Measurements from ENCODE around the gene ZNF493. TPM values are rescaled to one million over a fixed set of nuclear protein-coding genes. Genes with fewer than 3 reads are reported as not detected.

The ZNF493 gene
- 1 to 10 TPM; 3.2 to 4.5 (median 3.7) TPM for polyA plus RNA-seq

DNA sequence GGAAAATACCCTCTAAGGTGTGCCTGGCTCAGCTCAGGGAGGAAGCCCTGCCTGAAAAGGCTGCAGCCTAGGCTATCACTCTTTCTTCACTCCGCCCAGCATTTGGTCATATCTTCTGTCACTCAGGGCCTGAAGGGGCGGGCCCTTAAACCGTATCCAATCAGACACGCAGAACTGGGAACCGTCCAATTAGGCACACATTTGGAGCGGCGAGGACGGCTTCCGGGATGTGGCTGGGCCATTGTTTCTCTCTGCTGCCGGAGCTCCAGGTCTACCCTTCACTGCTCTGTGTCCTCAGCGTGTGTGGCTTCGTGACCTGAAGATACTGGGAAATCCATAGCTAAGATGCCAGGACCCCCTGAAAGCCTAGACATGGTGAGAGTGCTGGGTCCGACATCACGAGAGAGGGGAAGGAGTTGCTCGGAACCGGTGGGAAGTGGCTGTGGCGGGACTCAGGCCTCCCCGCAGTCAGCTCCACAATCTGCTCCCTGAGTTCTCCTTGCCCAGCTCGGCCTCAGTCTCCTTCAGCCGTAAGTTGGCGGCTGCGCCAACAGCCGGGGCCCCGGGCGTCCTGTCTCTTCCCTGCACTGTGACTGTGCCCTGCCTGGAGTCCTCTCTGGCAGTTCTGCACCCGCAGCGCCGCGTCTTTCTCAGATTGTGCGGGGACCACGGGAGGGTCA lies at the start of gene ZNF493:
Gene ZNF493, plus strand, starts transcription at position 241 of the 680 bp plus-strand sequence. Its CDS starts 105 bp downstream, at position 346.
- H3K27ac ChIP-seq (ENCODE audit: low read depth, low read length), result no peak within 1 kb of the TSS
- WGBS, 3 donors, result 0% methylated on average over 31 of the region's 31 CpGs

DNA sequence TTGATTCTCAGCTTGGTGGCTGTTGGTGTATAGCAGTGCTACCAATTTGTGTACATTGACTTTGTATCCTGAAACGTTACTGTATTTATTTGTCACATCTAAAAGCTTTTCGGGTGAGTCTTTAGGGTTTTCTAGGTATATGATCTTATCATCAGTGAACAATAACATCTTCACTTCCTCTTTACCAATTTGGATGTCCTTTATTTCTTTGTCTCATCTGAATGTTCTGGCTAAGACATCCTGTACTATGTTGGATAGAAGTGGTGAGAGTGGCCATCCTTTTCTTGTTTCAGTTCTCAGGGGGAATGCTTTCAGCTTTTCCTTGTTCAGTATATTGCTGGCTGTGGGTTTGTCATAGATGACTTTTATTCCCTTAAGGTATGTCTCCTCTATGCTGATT lies 44.1 kb upstream of the ZNF493 start:
- 38 to 73% (median 59%) methylated on average over 2 of the region's 2 CpGs for WGBS, 3 donors
- no peak overlapping the region for H3K27ac ChIP-seq (ENCODE audit: low read depth, low read length)

DNA sequence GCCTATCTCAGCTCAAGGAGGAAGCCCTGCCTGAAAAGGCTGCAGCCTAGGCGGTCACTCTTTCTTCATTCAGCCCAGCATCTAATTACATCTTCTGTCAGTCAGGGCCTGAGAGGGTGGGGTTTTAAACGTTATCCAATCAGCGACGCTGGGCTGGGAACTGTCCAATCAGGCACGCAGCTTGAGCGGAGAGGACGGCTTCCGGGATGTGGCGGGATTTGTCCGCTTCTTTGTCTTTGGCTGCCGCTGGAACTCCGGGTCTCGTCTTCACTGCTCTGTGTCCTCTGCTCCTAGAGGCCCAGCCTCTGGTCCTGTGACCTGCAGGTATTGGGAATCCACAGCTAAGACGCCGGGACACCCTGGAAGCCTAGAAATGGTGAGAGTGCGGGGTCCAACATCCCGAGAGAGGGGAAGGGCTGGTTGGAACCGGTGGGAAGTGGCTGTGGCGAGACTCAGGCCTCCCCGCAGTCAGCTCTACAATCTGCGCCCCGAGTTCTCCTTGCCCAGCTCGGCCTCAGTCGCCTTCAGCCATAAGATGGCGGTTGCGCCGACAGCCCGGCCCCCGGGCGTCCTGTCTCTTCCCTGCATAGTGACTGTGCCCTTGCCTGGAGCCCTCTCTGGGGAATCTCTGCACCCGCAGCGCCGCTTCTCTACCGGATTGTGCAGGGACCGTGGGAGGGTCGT lies 38.0 kb upstream of the ZNF493 start, which contains the start of gene ZNF738:
Gene ZNF738, plus strand, starts transcription at position 233 of the 684 bp plus-strand sequence. Its CDS starts 141 bp downstream, at position 374.
- no peak within 1 kb of the TSS for H3K27ac ChIP-seq (ENCODE audit: low read depth, low read length)
- 0 to 1% (median 0%) methylated on average over 33 to 36 of the region's 36 CpGs for WGBS, 3 donors

DNA sequence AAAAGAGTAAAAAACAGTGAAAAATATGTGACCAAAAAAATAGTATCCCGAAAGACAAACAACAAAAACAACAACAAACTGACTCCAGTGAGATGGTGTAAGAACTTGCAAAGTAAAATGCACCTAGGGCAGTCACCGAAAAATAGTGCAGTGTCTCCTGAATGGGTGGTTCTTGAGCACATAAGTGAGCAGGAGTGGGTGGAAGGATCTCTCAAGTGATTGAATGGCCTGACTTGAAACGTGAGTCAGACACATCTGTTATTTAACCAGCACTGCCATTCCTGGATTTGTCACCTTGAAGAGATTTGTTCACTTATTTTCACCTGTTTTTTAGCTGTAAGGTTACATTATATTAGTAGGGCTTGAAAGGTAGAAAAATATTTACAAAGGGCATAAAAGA lies 34.6 kb upstream of the ZNF493 start:
- WGBS, 3 donors, result 78 to 97% (median 95%) methylated on average over 3 of the region's 3 CpGs
- no peak overlapping the region for H3K27ac ChIP-seq (ENCODE audit: low read depth, low read length)

DNA sequence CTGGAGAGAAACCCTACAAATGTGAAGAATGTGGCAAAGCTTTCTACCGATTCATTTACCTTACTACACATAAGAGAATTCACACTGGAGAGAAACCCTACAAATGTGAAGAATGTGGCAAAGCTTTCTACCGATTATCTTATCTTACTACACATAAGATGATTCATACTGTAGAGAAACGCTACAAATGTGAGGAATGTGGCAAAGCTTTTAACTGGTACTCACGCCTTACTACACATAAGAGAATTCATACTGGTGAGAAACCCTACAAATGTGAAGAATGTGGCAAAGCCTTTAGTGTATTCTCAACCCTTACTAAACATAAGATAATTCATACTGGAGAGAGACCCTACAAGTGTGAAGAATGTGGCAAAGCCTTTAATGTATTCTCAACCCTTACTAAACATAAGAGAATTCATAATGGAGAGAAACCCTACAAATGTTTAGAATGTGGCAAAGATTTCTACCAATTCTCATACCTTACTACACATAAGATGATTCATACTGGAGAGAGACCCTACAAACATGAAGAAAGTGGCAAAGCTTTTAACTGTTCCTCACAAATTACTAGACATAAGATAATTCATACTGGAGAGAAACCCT lies 12.9 kb upstream of the ZNF493 start:
- no peak overlapping the region for H3K27ac ChIP-seq (ENCODE audit: low read depth, low read length)
- 96 to 98% (median 97%) methylated on average over 4 of the region's 4 CpGs for WGBS, 3 donors

DNA sequence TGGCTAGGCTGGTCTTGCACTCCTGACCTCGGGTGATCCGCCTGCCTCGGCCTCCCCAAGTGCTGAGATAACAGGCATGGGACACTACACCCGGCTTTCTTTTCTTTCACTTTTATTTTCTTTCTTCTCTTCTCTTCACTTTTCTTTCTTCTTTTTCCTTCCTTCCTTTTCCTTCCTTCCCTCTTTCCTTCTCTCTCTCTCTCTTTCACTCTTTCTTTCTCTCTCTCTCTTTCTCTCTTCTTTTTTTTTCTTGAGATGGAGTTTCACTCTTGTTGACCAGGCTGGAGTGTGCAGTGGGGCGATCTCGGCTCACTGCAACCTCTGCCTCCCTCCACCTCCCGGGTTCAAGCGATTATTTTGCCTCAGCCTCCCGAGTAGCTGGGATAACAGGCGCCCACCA lies 812 bp upstream of the ZNF493 start:
- WGBS, 3 donors, result 91 to 97% (median 94%) methylated on average over 10 of the region's 10 CpGs

DNA sequence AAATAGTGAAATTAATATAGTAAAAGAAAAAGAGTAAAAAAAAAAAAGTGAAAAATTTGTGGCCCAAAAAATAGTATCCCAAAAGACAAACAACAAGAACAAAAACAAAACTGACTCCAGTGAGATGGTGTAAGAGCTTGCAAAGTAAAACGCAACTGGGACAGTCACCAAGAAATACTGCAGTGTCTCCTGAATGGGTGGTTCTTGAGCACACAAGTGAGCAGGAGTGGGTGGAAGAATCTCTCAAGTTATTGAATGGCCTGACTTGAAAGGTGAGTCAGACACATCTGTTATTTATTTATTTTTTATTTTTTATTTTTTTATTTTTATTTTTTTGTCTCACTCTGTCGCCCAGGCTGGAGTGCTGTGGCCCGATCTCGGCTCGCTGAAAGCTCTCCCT lies 1.9 kb downstream of the ZNF493 start:
- H3K27ac ChIP-seq (ENCODE audit: low read depth, low read length), result no peak overlapping the region
- WGBS, 3 donors, result 95 to 97% (median 95%) methylated on average over 5 of the region's 5 CpGs

More for the DNA sequence above, 812 bp upstream of the ZNF493 start:
- no peak overlapping the region for H3K27ac ChIP-seq (ENCODE audit: low read depth, low read length)

DNA sequence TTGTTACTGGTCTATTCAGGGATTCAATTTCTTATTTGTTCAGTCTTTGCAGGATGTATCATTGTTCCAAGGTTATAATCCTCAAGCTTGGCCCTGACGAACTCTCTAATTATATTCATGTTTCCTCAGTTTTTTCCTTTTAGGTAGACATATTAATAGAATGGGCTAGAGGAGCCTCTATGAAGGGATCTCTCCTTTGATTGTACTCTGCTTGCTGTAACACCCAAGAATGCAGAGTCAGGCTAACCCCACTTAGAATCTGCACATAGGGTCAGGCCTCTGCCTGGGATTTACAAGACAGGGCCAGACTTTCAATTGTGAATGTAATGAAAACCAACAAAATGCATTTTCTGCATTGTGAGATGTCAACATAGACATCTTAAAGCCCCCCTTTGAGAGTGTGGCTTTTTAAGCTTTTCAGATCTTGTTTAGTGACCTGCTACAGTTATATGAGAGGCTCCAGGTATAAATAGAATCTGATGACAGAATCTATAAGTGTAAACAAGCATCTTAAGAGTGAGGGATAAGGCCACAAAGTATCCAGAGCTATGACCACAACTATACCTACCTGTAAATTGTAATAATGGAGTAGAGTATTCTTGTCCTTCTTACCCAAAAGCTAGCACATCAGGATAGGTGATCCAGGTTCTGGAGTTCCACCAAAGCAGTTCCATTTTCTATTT lies 5.5 kb downstream of the ZNF493 start:
- no peak overlapping the region for H3K27ac ChIP-seq (ENCODE audit: low read depth, low read length)
- WGBS, 3 donors, result 78 to 91% (median 83%) methylated on average over 1 of the region's 1 CpG

DNA sequence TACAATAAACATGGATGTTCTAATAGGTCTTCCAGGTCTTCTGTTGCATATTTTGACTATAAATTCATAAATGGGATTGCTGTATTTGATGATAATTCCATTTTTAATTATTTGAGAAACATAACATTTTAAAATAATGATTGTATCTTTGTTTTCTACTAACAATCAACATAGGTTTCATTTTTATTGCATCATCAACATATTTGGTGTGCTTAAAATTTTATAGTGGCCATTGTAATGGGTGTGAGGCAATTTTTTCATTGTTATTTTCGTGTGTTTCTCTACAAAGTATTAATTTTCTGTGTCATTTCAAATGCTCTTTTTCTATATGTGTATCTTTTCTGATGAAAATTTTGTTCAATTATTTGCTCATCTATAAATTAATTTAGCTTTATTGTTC lies 13.2 kb downstream of the ZNF493 start:
- 83 to 92% (median 85%) methylated on average over 1 of the region's 1 CpG for WGBS, 3 donors
- no peak overlapping the region for H3K27ac ChIP-seq (ENCODE audit: low read depth, low read length)

DNA sequence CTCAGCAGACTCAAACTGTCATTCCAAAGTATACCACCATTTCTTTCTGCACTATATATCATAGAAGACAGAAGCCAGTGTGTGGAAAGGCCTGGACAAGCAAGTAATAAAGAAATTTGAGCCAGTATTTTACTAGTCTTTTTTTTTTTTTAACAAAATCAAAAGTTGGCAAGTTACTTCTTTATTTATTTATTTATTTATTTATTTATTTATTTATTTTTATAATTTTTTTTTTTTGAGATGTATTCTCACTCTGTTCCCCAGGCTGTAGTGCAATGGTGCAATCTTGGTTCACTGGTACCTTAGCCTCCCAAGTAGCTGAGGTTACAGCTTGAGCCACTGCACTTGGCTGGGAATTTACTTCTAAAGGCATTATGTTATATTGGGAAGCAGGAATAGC lies 25.3 kb downstream of the ZNF493 start:
- H3K27ac ChIP-seq (ENCODE audit: low read depth, low read length), result no peak overlapping the region

DNA sequence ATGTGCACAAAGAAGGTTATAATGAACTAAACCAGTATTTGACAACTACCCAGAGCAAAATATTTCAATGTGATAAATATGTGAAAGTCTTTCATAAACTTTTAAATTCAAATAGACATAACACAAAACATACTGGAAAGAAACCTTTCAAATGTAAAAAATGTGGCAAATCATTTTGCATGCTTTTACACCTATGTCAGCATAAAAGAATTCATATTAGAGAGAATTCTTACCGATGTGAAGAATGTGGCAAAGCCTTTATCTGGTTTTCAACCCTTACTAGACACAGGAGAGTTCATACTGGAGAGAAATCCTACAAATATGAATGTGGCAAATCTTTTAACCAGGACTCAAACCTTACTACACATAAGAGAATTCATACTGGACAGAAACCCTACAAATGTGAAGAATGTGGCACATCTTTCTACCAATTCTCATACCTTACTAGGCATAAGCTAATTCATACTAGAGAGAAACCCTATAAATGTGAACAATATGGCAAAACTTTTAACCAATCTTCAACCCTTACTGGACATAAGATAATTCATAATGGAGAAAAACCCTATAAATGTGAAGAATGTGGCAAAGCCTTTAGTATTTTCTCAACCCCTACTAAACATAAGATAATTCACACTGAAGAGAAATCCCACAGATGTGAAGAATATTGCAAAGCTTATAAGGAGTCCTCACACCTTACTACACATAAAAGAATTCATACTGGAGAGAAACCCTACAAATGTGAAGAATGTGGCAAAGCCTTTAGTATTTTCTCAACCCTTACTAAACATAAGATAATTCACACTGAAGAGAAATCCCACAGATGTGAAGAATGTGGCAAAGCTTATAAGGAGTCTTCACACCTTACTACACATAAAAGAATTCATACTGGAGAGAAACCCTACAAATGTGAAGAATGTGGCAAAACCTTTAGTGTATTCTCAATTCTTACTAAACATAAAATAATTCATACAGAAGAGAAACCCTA lies 26.4 kb downstream of the ZNF493 start:
- 98 to 100% (median 98%) methylated on average over 1 of the region's 1 CpG for WGBS, 3 donors
- no peak overlapping the region for H3K27ac ChIP-seq (ENCODE audit: low read depth, low read length)

DNA sequence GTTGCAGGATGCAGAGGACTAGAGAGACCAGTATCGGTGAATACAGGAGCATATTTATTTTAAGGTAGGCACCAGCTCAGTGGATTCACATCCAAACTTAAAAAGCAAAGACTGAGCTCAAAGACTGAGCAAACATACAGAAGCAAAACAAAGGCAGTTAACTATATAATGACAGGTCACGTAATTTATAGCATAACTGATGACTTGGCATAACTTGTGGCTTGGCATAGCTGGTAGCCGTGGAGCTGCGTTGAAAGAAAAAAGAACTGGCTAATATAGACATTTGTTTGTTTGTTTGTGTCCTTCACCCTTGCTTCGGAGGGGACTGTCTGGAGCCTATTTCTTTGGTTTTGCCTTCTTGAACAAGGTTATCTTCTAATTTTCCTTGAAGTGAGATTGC lies 33.7 kb downstream of the ZNF493 start:
- WGBS, 3 donors, result 49 to 80% (median 71%) methylated on average over 5 of the region's 5 CpGs
- no peak overlapping the region for H3K27ac ChIP-seq (ENCODE audit: low read depth, low read length)

DNA sequence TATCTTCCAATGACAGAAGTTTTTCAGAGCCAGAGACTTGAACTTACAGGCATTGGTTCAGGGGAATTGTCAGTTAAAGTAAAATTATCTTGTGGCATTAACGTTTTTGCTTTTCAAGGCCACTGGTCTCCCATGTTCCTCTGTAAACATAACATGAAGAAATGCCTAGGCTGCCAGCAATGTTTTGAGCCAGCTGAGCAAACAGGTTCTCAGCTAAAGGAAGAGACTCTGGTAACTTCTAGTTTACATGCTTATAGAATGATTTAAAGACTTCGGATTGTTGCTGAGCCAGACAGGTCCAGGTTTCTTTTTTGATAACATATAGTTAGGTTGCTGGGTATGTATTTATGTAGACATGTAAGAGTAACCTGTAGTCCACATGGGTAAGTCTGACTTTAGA lies 35.7 kb downstream of the ZNF493 start:
- 17 to 82% (median 72%) methylated on average over 2 of the region's 2 CpGs for WGBS, 3 donors
- H3K27ac ChIP-seq (ENCODE audit: low read depth, low read length), result no peak overlapping the region

DNA sequence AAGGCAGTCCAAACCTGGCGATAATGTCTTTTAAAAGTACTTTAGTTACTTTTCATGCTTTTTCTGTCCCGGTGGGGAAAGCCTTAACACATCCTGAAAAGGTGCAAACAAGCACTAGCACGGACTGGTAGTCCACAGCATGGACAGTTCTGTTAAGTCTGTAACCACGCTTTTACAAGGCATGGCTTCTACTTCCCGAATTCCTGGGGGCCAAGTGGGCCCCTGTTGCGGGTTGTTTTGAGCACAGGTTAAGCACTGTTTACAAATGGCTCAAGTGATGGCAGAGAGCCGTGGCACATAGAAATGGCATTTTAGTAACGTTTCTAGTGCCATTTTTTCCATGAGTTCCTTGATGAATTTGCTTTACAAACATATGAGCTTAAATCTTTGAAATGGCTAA lies 37.6 kb downstream of the ZNF493 start:
- no peak overlapping the region for H3K27ac ChIP-seq (ENCODE audit: low read depth, low read length)
- 67 to 89% (median 85%) methylated on average over 8 of the region's 8 CpGs for WGBS, 3 donors

DNA sequence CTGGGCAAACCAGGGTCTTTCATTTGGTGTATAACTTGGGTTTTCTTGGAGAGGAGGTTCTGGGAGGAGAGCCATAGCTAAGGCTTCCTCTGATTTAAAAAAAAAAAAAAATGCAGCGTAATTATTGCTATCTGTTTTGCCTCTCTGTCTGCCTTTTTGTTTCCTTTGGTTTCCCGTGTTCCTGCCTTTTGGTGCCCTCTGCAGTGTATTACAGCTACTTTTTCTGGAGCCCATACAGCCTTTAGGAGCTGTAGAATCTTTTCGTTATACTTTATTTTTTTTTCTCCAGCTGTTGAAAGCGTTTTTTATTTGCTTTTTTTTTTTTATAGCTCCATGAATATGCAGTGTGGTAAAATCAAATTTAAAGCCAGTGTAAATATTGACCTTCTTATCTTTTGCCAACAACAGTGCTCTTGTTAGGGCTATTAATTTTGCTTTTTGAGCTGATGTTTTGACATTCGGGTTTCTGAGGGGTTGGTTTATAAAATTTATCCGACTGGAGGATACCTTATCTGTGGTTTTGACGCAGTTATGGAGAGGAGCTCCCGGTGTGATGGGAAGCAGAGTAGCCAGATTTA lies 38.1 kb downstream of the ZNF493 start:
- H3K27ac ChIP-seq (ENCODE audit: low read depth, low read length), result no peak overlapping the region
- 31 to 84% (median 84%) methylated on average over 8 of the region's 8 CpGs for WGBS, 3 donors

DNA sequence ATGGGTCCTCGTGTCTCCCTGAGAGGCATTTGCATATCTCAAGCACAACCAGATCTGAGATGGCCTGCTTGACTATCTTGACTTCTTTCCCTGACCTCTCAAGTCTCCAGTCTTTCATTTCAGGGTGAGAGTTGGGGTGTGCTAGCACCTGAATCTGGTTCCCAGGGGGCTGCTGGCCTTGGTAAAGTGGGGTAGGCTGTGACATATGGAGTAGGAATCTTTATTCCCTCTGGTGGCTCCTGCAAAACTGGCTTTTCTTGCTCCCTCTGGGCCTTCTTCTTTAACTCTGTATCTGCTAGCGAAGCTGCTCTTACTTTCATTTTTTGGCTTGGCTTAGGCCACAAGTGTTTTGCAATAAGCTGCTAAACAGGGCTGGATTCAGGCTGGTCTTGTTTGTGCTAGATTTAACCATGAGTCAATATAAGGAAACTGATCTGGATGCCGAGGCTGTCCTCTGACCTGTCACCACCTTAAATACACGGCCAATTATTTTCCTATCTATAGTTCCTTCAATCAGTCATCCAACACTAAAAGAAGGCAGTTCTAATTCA lies 42.3 kb downstream of the ZNF493 start:
- H3K27ac ChIP-seq (ENCODE audit: low read depth, low read length), result no peak overlapping the region

DNA sequence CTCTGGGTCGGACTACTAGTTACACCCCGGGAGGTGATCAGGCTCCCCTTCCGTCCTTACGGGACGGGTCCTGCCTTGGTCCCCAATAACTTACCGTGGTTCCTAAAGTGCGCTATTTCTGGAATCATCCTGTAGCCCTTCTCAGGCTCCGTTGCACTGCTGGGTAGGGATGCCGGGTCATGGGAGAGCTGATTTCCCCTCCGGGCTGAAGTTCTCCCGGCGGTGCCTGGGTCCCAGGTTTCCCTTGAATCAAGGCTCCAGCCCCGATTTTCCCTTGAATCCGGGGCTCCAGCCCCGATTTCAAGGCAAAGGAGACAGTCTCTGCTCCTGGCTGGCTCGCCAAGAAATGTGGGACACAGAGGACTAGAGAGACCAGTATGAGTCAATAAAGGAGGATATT lies 43.4 kb downstream of the ZNF493 start:
- H3K27ac ChIP-seq (ENCODE audit: low read depth, low read length), result no peak overlapping the region
- WGBS, 3 donors, result 75 to 91% (median 91%) methylated on average over 16 of the region's 16 CpGs

More for the DNA sequence above, 42.3 kb downstream of the ZNF493 start:
- 30 to 76% (median 51%) methylated on average over 4 of the region's 4 CpGs for WGBS, 3 donors
